Neural progenitor cell (in vitro differentiated cells): Measurements from ENCODE around the gene MACROD2. TPM values are rescaled to one million over a fixed set of nuclear protein-coding genes. Genes with fewer than 3 reads are reported as not detected.

Source experiments
- DNase-seq: peaks from one replicate; pipeline ENCODE4 v3.0.0-alpha.2; 2016; ENCODE audit warnings: low spot score
- H2AFZ ChIP-seq: fragments of 200-600 bp; sonication (generic); replicated peaks from 2 replicates; pipeline ENCODE4 v1.6.1; 2016; ENCODE audit warnings: antibody characterized with exemption
- H3F3A ChIP-seq: fragments of 200-600 bp; sonication (generic); 2 replicates; pipeline ENCODE4 v1.6.1; 2016; ENCODE audit warnings: antibody characterized with exemption, low read depth
- H3K27ac ChIP-seq: fragments of 200-600 bp; sonication (generic); 2 replicates; pipeline ENCODE4 v1.5.1; 2016; ENCODE audit warnings: mild to moderate bottlenecking
- H3K27me3 ChIP-seq: fragments of 200-600 bp; sonication (generic); 2 replicates; pipeline ENCODE4 v1.6.1; 2016; ENCODE audit warnings: mild to moderate bottlenecking, moderate library complexity
- H3K36me3 ChIP-seq: fragments of 200-600 bp; sonication (generic); 2 replicates; pipeline ENCODE4 v1.5.1; 2016
- H3K4me1 ChIP-seq: fragments of 200-600 bp; sonication (generic); 2 replicates; pipeline ENCODE4 v1.6.1; 2016; ENCODE audit warnings: mixed run types
- H3K4me2 ChIP-seq: fragments of 200-600 bp; sonication (generic); 2 replicates; pipeline ENCODE4 v1.6.1; 2016
- H3K4me3 ChIP-seq: fragments of 200-600 bp; sonication (generic); 2 replicates; pipeline ENCODE4 v1.5.1; 2016
- H3K79me2 ChIP-seq: fragments of 200-600 bp; sonication (generic); 2 replicates; pipeline ENCODE4 v1.6.1; 2016; ENCODE audit warnings: low read depth
- H3K9ac ChIP-seq: fragments of 200-600 bp; sonication (generic); 2 replicates; pipeline ENCODE4 v1.6.1; 2016
- H3K9me3 ChIP-seq: fragments of 200-600 bp; sonication (generic); 2 replicates; pipeline ENCODE4 v1.5.1; 2016; ENCODE audit warnings: low read depth
- H4K20me1 ChIP-seq: fragments of 200-600 bp; sonication (generic); 2 replicates; pipeline ENCODE4 v1.6.1; 2016; ENCODE audit warnings: low read depth
- H3K27ac Mint-ChIP-seq: 3 replicates; pipeline ENCODE4 v1.8.0; 2021; ENCODE audit warnings: mixed read lengths
- H3K27me3 Mint-ChIP-seq: 2 replicates; pipeline ENCODE4 v1.8.0; 2022; ENCODE audit warnings: low read depth, mild to moderate bottlenecking, inconsistent platforms, moderate library complexity, mixed read lengths; ENCODE audit not compliant: insufficient read depth
- H3K36me3 Mint-ChIP-seq: 3 replicates; pipeline ENCODE4 v1.8.0; 2021; ENCODE audit warnings: mixed read lengths
- H3K4me1 Mint-ChIP-seq: 3 replicates; pipeline ENCODE4 v1.8.0; 2021; ENCODE audit warnings: mixed read lengths
- H3K4me3 Mint-ChIP-seq: 3 replicates; pipeline ENCODE4 v1.8.0; 2021; ENCODE audit warnings: mild to moderate bottlenecking, moderate library complexity, mixed read lengths
- H3K9me3 Mint-ChIP-seq: 3 replicates; pipeline ENCODE4 v1.8.0; 2020; ENCODE audit warnings: mixed read lengths
- CTCF ChIP-seq: fragments of 200-600 bp; sonication (generic); IDR thresholded peaks from 2 replicates; pipeline ENCODE4 v1.5.1; 2017; ENCODE audit warnings: antibody characterized with exemption, mild to moderate bottlenecking
- EZH2 ChIP-seq: fragments of 200-600 bp; sonication (generic); IDR thresholded peaks from 2 replicates; pipeline ENCODE4 v1.6.1; 2017; ENCODE audit warnings: antibody characterized with exemption, mild to moderate bottlenecking, moderate library complexity
- EZH2phosphoT487 ChIP-seq: fragments of 200-600 bp; sonication (generic); IDR thresholded peaks from 2 replicates; pipeline ENCODE4 v1.6.1; 2017; ENCODE audit warnings: antibody characterized with exemption
- total RNA-seq: library from RNA; depleted of rRNA; stranded (reverse); fragments of >200 nt; gene quantifications from 2 replicates; pipeline ENCODE4 v1.2.3, GENCODE V29; 2015; ENCODE audit warnings: low replicate concordance

MACROD2 gene
- total RNA-seq, 1 donor from 2014 or later = 11.9 TPM

DNA sequence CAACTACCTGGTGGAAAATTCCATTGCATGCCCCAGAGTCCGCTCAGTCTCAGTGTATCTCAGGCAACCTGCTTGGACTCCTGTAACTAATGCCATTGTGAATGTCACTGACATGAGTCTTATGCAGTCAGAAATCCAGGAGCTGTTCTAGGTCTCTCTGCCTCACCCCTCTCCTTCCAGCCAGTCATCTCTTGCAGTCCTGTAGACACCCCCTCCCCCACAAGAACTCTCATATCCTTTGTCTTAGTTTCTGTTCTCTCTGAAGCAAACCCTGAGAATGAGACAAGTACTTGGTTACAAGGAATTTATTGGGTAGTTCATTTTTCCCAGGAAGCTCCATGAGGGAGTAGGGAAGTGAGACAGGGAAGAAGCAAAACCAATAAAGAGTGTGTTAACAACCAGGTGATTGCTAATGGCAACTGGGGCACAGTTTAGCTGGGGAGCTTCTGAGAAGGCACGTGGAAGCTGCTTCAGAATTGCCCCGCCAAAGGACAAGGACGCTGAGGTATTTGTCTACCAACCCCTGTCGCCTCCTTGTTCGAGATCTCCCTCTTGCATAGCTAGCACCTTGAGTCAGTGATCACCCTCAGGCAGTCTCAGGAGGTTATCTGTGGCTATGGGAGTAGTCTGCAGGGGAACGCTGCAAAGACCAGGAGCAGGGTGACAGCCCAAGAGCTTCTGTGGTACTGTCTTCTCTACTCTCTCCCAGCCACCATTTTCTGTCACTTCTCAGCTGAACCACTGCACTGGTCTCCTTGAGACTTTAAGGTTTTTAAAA is 1253.5 kb downstream of the MACROD2 start:
- no peaks in the 10 kb centered on the region for H3K9me3 Mint-ChIP-seq
- H3K27me3 Mint-ChIP-seq = no peaks in the 10 kb centered on the region
- H3K27me3 ChIP-seq = no peaks in the 10 kb centered on the region
- no peak overlapping the region for H3K4me3 ChIP-seq
- H3K36me3 Mint-ChIP-seq = no peaks in the 10 kb centered on the region
- no peak for DNase-seq
- no peak overlapping the region for H3K4me2 ChIP-seq
- H3K4me3 Mint-ChIP-seq = no peak overlapping the region
- H3K9ac ChIP-seq = no peak overlapping the region
- H3K36me3 ChIP-seq = no peaks in the 10 kb centered on the region
- H3F3A ChIP-seq = no peaks in the 10 kb centered on the region
- H3K4me1 Mint-ChIP-seq = peaks cover 9% of the 10 kb centered on the region
- H4K20me1 ChIP-seq = no peaks in the 10 kb centered on the region
- TF ChIP-seq EZH2 (no peak), EZH2phosphoT487 (no peak), CTCF (no peak)
- no peaks in the 10 kb centered on the region for H3K9me3 ChIP-seq
- H3K79me2 ChIP-seq = no peaks in the 10 kb centered on the region
- peaks cover 6% of the 10 kb centered on the region for H3K4me1 ChIP-seq
- no peak overlapping the region for H3K27ac Mint-ChIP-seq
- no peak overlapping the region for H3K27ac ChIP-seq
- H2AFZ ChIP-seq = no peak overlapping the region

DNA sequence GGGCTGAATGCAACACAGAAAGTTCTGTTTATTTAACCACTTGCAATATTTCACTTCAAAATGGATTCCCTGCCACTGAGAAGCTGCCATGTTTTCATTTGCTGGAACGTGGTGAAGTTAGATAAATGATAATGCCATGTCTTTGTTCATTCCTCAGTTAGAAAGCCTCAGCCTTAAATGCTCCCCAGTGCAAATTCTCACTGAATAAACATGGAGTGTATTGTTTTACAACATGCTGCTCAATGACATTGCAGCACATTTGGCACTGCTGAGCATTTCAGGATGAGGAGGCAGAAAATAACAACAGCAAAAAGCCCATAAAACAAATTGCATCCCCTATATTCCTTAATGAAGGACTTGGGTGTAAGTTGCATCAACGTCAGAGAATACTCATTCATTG is 1255.9 kb downstream of the MACROD2 start:
- Mint-ChIP-seq H3K4me1 (peaks cover 9% of the 10 kb centered on the region), H3K36me3 (no peaks in the 10 kb centered on the region), H3K4me3 (no peak overlapping the region), H3K27ac (no peak overlapping the region), H3K9me3 (no peaks in the 10 kb centered on the region), H3K27me3 (no peaks in the 10 kb centered on the region)
- Histone ChIP-seq H3K4me1 (peaks cover 6% of the 10 kb centered on the region), H3K79me2 (no peaks in the 10 kb centered on the region), H3K4me2 (no peak overlapping the region), H4K20me1 (no peaks in the 10 kb centered on the region), H3K27me3 (no peaks in the 10 kb centered on the region), H3K9ac (no peak overlapping the region), H2AFZ (no peak overlapping the region), H3K9me3 (no peaks in the 10 kb centered on the region), H3F3A (no peaks in the 10 kb centered on the region), H3K4me3 (no peak overlapping the region), H3K27ac (no peak overlapping the region), H3K36me3 (no peaks in the 10 kb centered on the region)
- no peak for DNase-seq
- no peak for TF ChIP-seq CTCF
- no peak for TF ChIP-seq EZH2phosphoT487
- TF ChIP-seq EZH2 = no peak

- H3K4me1 Mint-ChIP-seq = peaks cover 9% of the 10 kb centered on the region
- no peaks in the 10 kb centered on the region for H3K27me3 Mint-ChIP-seq
- no peaks in the 10 kb centered on the region for H3K79me2 ChIP-seq
- no peaks in the 10 kb centered on the region for H3K9me3 Mint-ChIP-seq
- no peaks in the 10 kb centered on the region for H4K20me1 ChIP-seq
- no peak overlapping the region for H3K27ac Mint-ChIP-seq
- peaks cover 6% of the 10 kb centered on the region for H3K4me1 ChIP-seq
- H3K4me2 ChIP-seq = no peak overlapping the region
- no peaks in the 10 kb centered on the region for H3F3A ChIP-seq
- H3K27me3 ChIP-seq = no peaks in the 10 kb centered on the region
- H3K27ac ChIP-seq = no peak overlapping the region
- H3K9me3 ChIP-seq = no peaks in the 10 kb centered on the region
- H3K4me3 ChIP-seq = no peak overlapping the region
- no peak overlapping the region for H3K4me3 Mint-ChIP-seq
- H3K36me3 Mint-ChIP-seq = no peaks in the 10 kb centered on the region
- TF ChIP-seq EZH2 = no peak
- TF ChIP-seq CTCF = no peak
- TF ChIP-seq EZH2phosphoT487 = no peak
- H3K36me3 ChIP-seq = no peaks in the 10 kb centered on the region
- H2AFZ ChIP-seq = no peak overlapping the region
- no peak overlapping the region for H3K9ac ChIP-seq
- DNase-seq = peak; percentile 52
These were observed 1257.0 kb downstream of the MACROD2 start for GRCh38 chr20:15252304-15252703.
